Gastroesophageal sphincter (tissue), 3 donors: ENCODE measurements around the gene ZMAT3.

Experiments used
- CTCF ChIP-seq, 4 experiments: fragments of 200-600 bp in 2 of 4; fragments of 450-650 bp in 2 of 4; sonication (generic) in 1 of 4; IDR thresholded peaks; one replicate each; pipeline ENCODE4 v1.5.1; 2017 to 2019; ENCODE audit warnings: antibody characterized with exemption in 4 of 4, mild to moderate bottlenecking in 2 of 4, moderate library complexity in 2 of 4
- EP300 ChIP-seq: sonication (generic); formaldehyde crosslinking; IDR thresholded peaks from one replicate; pipeline ENCODE4 v1.6.1; 2017; ENCODE audit warnings: antibody characterized with exemption, mild to moderate bottlenecking
- POLR2A ChIP-seq, 2 donors: fragments of 450-650 bp; IDR thresholded peaks; one replicate each; pipeline ENCODE4 v1.6.1; 2017; ENCODE audit warnings: antibody characterized with exemption in 2 of 2, mild to moderate bottlenecking in 2 of 2, moderate library complexity in 1 of 2

DNA sequence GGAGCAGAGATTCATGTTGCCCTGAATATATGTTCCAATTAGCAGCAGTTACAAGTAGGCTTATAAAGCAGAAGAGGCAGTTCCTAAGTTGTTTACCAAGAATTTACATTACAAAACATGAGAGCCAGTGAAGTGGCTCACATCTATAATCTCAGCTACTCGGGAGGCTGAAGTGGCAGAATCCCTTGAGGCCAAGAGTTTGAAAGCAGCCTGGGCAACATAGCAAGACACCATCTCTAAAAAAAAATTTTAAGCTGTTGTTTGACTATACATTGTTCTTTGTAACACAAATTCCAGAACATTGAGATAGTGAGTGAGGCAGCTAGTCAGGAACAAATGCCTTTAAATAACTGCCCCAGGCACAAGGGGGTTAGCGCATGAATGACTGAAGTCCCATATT lies 10.3 kb upstream of the ZMAT3 start:
- TF ChIP-seq POLR2A (IDR thresholded peaks at IDR 0.05) (no peak), CTCF (IDR thresholded peaks at IDR 0.05) (no peak), EP300 (no peak)
